Hindlimb muscle (tissue), 1 donor: ENCODE data around the gene DTWD1. TPM values are rescaled to one million over a fixed set of nuclear protein-coding genes. Genes with fewer than 3 reads are reported as not detected.
"Not testable (repeated sequence)": the region's sequence is repeated elsewhere in the genome, so short reads cannot be mapped to it uniquely, and the experiment has no call there.

Experiments
- DNase-seq: peaks from one replicate; pipeline ENCODE4 v3.0.0-alpha.2; 2013
- polyA plus RNA-seq: library from polyadenylated mRNA; unstranded; fragments of 120-200 nt; gene quantifications from one replicate; pipeline ENCODE4 v1.2.1, GENCODE V29; 2013; ENCODE audit not compliant: insufficient read length

The DTWD1 gene, protein sequence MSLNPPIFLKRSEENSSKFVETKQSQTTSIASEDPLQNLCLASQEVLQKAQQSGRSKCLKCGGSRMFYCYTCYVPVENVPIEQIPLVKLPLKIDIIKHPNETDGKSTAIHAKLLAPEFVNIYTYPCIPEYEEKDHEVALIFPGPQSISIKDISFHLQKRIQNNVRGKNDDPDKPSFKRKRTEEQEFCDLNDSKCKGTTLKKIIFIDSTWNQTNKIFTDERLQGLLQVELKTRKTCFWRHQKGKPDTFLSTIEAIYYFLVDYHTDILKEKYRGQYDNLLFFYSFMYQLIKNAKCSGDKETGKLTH
- polyA plus RNA-seq = 23.7 TPM

DNA sequence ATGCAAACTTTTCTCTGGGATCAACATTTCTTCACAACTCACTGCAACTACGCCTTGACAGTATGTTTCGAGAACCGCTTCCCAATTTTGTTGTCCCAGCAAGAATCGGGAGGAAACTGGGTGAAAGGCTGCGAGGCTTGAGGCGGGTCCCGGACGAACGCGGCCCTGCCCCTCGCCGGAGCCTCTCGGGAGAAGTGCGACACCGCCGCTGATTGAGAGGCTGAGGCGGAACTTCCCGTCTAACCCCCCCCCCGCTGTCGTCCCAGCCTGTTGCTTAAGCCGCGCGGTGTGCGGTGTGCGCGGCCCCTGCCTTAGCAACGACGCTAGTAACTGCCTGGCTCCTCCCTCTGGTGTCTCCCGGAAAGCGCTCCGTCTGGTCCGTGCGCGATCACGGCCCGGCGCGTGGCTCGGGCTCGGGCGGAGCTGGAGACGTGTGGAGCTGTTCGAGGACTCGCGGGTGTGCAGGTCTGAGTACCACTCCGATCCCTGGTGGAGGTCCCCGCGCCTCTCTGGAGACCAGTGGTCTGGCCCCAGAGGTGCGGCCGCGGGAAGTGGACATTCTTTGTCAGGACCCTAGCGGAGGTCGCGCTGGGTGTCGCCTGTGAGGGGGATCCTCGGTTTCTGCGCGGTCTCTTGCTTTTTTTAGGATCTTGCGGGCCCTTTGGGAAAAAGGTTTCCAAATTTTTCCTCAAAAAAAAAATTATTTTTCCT lies at the start of gene DTWD1, which contains the start of gene FAM227B:
Gene DTWD1, plus strand, starts transcription at position 391 of the 711 bp plus-strand sequence. CDS start 4,120 bp downstream, outside the sequence.
Gene FAM227B, minus strand, starts transcription at position 161 of the 711 bp plus-strand sequence. CDS start 5,647 bp downstream, outside the sequence.
- DNase-seq = peak; percentile 98

- no peak for DNase-seq
Observed at GRCh38 chr15:49573421-49573820, 47.4 kb upstream of the DTWD1 start.

DNA sequence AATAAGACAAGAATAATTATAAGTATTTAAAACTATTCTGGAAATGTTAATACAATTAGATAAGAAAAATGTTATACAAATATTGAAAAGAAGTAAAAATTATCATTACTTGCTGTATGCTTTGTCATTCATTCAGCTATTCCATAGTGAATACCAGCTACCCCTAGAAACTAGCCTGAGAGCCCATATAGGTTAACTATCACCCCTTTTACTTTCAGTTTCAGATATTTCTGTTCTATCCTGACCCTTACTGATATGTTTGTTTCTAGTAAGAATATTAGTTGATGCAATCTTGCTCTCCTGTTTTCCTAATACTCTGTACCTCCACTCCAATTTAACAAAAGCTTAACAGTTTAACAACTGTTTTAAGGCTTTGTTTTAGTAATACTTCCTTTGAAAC lies 31.8 kb upstream of the DTWD1 start:
- DNase-seq = no peak

GRCh38 chr15:49592829-49593316 lies 28.0 kb upstream of the DTWD1 start:
- DNase-seq = not testable (repeated sequence)

DNA sequence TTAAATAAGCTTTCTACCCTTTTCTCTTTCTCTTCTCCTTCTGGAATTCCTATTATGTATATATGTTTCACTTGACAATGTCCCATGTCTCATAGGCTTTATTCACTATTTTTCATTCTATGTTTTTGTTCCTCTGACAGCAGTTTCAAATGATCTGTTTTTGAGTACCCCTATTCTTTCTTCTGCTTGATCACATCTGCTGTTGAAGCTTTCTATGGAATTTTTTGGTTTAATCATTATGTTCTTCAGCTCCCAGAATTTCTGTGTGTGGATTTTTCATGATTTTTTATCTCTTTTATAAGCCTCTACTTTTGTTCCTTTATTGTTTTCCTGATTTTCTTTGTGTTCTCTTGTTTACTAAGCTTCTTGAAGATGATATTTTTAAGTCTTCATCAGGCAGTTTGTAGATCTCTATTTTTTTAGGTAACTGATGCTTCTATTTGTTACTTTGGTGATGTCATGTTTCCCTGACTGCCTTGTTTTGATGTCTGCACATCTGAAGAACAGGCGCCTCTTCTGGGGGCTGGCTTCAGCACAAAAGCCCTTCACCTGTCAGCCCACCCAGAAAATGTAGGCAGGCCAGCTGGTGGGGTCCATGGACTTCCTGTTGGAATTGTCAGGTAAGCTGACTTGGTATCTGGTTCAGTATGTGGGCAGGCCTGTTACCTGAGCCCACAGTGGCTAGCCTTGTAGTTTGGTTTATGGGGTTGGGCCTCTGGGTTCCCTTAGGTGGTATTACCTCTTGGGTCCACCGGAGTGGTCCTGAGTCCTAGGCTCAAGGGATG lies 16.0 kb upstream of the DTWD1 start:
- no peak for DNase-seq

DNA sequence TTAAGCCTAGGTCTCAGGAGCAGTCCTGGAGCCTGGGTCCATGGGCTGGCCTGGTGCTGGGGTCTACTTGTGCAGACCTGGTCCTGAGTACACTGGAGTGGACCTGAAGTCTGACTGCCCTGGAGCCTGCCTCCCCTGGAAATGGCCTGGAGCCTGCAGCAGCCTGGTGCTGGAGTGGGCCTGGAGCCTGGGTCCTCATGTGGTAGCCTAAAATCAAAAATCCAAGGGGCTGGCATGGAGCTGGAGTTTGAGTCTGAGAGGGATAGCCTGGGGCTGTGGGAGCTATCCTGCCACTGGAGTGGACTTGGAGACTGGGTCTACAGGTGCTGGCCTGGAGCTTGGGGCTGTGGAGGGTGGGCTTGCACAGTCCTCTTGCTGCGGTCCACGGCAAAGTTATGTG lies 15.3 kb upstream of the DTWD1 start:
- DNase-seq = no peak

GRCh38 chr15:49606594-49606993 lies 14.3 kb upstream of the DTWD1 start:
- no peak for DNase-seq

GRCh38 chr15:49610157-49610918 lies 10.5 kb upstream of the DTWD1 start:
- no peak for DNase-seq

- not testable (repeated sequence) for DNase-seq
Observed at GRCh38 chr15:49612240-49612639, 8.6 kb upstream of the DTWD1 start.

- DNase-seq = no peak
Observed at GRCh38 chr15:49619226-49619625, 1.6 kb upstream of the DTWD1 start.

DNA sequence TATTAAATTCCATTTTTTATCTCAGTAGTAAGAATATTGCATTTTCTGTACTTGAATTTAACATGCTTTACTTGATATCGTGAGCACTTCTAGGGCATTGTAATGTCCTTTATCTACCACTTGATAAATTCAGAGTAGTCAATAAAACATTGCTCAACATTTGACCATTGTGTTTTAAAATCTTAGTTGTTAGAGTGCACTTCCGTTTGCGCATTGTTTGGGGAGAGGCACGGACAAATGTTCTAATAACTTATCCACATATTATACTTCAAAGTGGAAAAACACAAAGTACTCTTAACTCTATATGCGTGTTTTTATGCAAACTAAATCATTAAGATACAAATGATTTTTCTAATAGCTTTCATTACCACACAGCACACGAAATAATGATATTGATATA lies 649 bp upstream of the DTWD1 start:
- DNase-seq = peak; percentile 35

GRCh38 chr15:49621401-49621811 lies 558 bp downstream of the DTWD1 start:
- DNase-seq = no peak

DNA sequence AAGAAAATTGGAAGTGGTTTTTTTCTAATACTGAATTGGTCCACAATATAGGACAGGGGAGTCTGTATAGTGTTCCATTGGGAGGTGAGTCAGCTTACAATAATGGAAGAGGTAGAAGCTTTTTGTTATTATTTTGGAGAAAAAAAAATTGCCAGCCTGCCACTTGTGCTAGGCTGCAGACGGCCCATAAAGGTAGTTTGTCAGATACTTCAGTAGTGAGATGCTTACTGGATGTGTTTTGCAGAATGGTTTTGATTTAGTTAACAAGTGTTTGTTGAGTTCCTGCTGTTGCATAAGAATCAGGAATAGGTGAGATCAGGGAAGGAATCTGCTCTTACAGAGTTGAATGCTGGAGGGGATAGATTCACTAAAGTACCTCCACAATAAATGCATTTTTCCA lies 1.0 kb downstream of the DTWD1 start:
- DNase-seq = no peak

DNA sequence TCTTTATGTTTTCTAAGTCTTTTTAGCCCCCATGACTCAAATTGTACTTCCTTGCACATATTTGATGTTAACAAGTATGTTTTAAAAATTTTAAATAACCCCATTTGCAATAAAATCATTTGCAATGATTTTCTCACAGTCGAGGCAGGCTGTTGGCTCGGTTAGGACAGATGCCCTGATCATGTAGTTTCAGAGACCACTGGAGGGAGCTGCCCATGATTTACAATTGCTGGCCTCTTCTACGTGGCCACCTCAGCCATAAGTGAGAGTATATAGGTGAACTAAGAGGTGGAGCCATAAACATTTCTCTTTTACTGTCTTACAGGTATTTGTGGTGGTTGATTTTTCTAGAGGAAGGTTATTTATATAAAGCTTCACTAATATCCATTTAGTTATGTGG lies 1.7 kb downstream of the DTWD1 start:
- no peak for DNase-seq

- DNase-seq = no peak
Observed at GRCh38 chr15:49624056-49624455, 3.2 kb downstream of the DTWD1 start.

DNA sequence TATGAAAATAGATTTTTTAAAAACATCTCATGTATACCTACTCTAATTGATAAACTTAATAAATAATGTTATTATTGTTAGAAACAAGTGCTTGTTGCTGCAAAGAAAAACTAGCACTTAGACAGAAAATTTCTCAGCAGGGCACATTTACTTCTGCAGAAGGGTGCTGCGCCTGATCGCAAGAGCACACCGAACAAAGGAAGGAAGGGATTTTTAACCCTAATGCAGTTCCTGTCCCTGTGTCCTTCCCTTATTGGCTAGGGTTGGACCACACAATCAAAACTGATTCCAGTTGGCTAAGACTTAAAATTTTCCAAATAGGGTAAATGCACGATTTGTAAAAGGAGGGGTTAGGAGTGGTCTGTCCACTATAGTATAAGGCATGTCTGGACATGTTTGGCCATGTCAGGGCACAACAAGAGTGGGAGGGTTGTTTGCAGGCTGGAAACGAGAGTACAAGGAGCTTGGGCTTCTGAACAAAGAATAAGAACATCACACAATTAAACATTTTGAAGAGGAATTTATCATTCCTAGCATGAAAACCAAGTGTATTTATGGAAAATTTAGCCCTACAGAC lies 4.7 kb downstream of the DTWD1 start:
- no peak for DNase-seq

DNA sequence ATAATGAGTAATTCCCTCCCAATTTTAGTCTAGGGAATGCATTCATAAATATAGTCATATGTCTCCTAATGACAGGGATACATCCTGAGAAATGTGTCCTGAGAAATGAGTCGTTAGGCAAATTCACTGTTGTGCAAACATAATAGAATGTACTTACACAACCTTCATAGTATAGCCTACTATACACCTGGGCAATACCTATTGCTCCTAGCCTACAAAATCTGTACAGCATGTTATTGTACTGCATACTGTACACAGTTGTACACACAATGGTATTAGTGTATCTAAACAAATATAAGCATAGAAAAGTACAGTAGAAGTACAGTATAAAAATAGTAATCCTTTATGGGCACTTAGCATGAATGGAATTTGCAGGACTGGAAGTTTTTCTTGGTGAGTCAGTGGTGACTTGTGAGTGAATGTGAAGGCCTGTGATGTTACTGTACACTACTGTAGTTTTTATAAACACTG lies 6.6 kb downstream of the DTWD1 start:
- no peak for DNase-seq

GRCh38 chr15:49628379-49628778 lies 7.5 kb downstream of the DTWD1 start:
- DNase-seq = no peak

GRCh38 chr15:49637857-49638256 lies 17.0 kb downstream of the DTWD1 start:
- no peak for DNase-seq

DNA sequence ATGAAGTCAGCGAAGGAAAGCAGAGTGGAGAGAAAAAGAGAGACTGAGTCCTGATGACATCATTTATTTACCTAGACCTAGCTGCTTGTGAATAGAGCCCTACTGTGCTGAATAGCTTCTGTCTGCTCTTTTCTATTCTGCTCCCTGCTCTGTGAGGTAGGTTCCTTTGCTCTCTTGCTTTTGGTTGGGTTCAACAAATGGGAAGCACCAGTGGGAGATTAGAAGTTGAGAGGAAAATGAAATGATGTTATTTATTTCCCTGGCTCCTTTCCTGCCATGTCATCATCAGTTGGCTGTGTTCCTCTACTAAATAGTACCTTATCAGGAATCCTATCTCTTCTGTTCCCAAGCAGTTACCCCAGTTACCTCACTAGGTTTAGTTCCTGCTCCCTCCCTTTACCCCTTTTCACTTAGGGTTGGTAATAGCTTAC lies 23.5 kb downstream of the DTWD1 start:
- no peak for DNase-seq

DNA sequence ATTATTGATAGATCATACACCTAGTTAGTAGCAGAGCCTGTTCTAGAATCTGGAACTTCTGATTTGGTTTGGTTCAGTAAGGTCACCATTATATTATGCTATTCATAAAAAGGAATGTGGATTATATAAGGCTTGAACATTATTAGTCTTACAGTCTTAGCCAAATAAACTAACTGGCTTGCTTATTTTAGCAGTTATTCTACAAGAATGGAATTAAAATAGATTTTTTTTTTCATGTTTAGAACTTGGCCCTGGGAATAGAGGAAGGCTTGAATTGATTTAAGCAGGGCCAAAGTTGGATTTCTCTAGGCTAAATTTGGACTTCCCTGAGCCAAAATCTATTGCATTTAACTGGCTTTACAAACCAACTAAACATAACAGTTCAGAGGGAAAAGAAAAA lies 24.4 kb downstream of the DTWD1 start:
- no peak for DNase-seq

- DNase-seq = no peak
Observed at GRCh38 chr15:49645941-49646340, 25.1 kb downstream of the DTWD1 start.
